Activated CD4-positive, alpha-beta T cell treated with anti-CD3 and anti-CD28 coated beads for 1 hour (primary cell): ENCODE results near the gene SHISA2.

ENCODE experiments used
- DNase-seq: peaks from one replicate; pipeline ENCODE4 v3.0.0-alpha.2; 2020

The SHISA2 gene

GRCh38 chr13:26047040-26047439, 4.8 kb downstream of the SHISA2 start:
- DNase-seq: no peak

DNA sequence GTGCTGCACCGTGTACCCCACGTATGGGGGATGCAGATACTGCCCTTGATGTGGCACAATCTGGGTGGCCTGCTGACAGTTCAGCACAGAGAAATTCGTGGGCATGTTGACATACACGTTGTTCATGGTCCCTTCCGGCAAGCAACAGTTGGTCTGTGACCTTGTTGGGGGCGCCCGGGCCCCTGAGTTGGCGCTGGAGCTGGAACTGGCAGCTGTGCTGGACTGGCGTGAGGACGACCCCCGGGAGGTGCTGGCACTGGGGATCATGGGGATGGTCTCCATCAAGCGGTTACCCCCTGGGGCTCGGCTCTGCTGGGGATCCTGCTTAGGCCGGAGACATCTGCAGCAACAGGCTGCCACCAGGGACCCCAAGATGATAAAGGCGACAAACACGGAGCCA, 5.2 kb downstream of the SHISA2 start:
- no peak for DNase-seq

- DNase-seq: no peak
These were observed 6.7 kb downstream of the SHISA2 start for GRCh38 chr13:26045142-26045541.

DNA sequence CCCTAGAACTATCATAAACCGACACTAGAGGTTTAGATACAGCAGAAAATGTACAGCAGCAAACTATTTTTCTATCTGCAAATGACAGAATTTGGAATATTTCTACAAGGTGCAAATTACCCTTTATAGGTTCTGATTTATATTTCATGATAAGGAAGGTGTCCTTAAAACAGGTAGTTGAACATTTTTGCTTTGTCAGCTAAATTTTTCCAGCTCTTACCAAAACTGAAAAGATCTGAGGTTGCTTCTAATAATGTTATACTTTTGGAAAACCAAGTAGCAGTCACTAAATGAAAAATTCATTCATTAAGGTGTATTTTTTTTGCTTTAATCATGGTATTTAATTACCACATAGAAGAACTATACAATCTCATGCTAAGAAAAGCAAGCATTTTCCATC, 9.0 kb downstream of the SHISA2 start:
- no peak for DNase-seq

DNA sequence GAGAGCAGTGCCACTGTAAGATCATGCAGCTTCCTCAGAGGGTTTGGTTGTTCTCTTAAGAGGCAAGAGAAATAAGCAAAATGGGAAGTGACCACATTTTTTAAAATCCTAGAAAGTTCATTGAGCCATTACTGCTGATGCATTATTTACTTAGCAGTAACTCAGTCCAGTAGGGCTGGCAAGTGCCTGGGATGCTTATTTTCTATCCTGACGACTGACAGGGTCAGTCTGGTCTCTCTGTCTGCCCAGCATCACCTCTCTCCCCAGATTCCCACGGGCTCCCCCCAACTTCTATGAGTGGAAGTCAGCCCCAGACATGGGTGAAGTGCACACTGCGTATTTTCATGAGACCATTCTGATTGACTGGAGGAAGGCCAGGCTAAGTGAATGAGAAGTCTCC, 10.4 kb downstream of the SHISA2 start:
- no peak for DNase-seq

DNA sequence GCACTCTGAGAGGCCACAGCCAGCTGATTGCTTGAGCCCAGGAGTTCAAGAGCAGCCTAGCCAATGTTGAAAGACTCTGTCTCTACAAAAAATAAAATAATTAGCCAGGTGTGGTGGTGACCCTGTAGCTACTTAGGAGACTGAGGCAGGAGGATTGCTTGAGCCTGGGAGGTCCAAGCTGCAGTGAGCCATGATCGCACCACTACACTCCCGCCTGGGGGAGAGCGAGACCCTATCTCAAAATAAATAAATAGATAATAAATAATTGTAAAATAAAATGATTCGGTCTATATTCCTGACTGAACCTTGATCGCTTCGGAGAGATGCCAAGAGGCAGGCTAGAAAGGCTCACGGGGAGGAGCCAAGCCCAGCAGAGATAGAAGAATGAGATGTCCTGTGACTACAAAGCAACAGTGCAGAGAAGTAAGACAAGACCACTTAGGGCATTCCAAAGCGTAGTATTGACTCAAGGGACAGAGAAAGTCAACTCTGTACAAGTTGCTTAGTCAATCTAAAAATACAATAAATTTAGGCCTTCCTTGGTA, 12.8 kb downstream of the SHISA2 start:
- DNase-seq: no peak

GRCh38 chr13:26037302-26037701, 14.5 kb downstream of the SHISA2 start:
- DNase-seq: no peak

- DNase-seq: no peak
These were observed 15.4 kb downstream of the SHISA2 start for GRCh38 chr13:26036383-26036782.

DNA sequence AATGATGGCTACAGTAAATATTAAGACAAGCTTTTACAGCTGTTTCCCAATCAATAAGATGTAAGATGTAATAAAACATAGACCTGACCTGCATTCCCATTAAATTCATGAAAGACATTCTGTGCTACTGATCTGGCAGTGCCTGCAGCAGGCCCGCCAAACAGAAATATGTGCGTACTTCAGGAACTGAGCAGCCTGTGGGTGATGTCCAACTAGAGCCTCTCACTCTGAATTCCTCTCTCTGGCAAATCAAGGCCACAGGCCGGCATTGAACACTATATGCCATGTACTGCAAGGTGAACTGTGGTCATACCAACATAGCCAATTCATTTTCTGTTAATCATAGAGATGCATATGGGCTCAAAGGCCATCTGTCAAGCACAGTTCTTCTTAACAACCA, 17.8 kb downstream of the SHISA2 start:
- no peak for DNase-seq

DNA sequence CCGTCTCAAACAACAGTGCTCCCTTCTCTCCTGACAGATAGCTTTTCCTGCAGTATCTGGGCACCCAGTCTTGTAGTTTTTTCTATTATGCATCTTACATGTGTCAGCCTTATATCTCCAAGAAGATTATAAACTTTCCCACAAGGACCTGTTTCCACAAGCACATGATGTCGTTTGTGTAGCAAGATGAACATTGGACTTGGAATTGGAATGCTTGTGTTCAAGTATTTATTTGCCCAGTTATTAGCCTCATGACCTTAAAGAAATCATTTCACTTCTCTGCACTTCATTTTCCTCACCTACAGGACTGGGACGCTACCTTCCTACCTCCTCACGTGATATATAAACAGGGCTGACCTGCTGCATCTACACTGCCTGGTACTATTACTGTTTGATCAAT, 21.5 kb downstream of the SHISA2 start:
- DNase-seq: no peak

GRCh38 chr13:26029581-26030136, 22.2 kb downstream of the SHISA2 start:
- no peak for DNase-seq

GRCh38 chr13:26026211-26026610, 25.6 kb downstream of the SHISA2 start:
- no peak for DNase-seq

GRCh38 chr13:26025771-26026170, 26.0 kb downstream of the SHISA2 start:
- no peak for DNase-seq

DNA sequence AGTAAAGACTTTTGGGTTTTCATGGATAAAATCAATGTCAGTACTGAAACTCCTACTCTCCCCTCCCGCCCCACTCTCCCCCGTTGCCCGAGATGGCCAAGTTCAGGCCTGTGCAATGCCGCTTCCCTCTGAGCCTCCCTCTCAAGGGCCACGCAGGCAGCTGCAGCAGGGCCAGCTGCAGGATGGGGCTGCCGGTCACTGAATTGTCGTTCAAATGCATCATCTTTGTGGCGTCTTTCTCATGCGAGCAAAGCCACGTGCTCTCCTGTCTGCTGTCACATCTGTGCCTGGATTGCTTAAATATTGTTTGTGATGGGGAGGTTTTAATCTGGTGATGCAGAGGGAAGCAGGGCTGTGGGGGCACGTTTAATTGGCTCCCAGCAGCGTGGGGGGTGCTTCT, 26.6 kb downstream of the SHISA2 start:
- no peak for DNase-seq

DNA sequence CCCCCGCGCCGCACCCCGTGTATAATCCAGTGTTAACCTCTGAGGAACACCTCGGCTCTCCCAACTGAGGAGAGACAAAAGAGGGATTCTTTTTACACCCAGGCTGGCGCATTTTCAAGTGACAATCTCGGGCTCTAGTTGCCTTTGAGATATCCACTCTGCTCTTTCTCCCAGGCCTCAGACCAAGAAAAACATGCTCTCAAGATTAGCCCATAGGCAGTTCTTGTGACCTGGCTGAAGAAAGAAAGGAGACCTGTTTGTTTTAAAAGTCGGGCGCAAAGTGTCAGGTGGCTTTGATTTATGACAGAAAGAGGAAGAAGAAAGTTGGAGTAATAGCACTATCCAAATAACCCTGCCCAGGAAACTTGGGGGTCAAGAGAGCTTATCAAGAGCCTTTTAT, 27.3 kb downstream of the SHISA2 start:
- no peak for DNase-seq

GRCh38 chr13:26022538-26023292, 29.1 kb downstream of the SHISA2 start:
- DNase-seq: no peak

DNA sequence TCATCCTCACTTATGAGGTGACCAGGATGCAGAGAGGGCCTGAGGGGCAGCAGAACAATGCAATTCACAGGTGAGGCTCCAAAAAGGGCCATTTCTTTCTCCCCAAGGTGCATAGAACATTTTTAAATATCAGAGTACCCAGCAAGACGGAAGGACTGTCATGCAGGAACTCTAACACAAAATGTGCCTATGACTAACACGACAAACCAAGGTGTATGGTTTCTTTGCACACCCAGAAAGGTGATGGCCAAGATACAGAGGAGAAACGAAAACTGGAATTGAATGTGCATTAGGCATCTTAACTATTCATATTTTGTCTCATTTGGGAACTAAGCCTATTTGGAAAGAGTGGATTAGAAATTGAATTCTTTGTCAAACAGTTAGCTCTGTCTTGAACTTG, 29.9 kb downstream of the SHISA2 start:
- DNase-seq: no peak

DNA sequence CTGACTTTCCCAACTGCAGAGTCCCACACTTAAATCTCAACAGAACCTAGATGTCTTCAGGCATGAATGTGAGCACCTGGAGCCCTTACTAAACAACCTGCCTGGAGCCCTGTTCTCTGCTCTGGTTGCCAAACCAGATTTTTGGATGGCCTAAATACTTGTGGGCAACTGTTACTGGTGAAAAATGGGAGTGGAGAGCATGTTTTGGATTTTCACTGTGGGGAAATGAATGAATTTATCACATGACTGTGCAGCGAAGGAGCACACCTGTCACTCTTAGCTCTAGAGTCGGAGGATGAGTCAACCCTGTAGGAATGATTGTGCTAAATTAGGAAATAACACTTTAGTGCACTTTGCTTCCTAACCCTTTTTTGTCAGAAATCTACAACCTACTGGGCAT, 30.3 kb downstream of the SHISA2 start:
- no peak for DNase-seq

- DNase-seq: no peak
These were observed 30.9 kb downstream of the SHISA2 start for GRCh38 chr13:26020891-26021290.

- no peak for DNase-seq
These were observed 31.6 kb downstream of the SHISA2 start for GRCh38 chr13:26019881-26020870.

DNA sequence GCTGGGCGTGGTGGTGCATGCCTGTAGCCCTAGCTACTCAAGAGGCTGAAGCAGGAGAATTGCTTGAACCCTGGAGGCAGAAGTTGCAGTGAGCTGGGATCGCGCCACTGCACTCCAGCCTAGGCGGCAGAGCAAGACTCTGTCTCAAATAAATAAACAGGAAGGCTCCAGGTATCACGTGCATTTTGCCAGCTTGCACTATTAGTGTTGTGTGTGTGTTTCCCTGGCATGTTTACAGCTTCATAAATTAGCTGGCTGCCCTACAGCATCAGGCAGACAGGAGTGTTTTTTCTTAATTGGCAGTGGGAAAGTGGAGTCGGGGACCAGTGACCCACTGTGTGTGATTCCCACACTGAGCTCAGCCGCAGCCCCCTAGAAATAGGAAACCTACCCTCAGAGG, 32.6 kb downstream of the SHISA2 start:
- no peak for DNase-seq

DNA sequence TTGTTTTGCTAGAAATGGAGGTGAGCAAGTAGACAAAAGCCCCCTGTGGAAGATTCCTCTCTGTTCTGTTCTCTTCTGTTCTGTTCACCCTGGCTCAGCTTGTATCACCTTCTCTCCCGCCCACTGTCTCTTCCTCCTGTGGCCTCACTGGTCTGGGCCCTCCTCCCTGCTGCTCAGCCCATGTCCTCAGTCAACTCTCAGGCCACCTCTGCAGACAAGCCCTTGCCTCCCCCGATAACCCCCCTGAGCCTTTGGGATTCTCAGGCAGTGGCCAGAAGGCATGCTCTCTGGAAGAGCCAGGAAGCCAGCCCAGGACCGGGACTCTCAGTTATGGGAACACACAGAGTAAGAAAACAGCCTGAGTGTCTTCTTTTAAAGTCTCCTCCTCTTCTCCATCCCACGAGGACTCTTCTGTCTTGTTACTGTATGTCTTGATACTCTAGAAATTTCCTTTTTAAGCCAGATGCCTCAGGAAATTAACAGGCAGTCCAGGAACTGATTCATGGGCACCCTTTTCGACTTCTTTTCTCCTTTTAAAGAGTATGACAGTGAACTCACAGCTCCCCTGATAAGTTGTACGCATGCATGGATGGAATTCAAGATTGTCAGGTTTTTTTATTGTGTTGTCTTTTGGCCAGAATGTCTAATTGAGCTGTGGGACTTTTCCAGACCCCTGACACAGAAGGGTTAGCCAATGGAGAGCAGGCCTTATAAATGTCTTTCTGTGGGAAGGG, 33.7 kb downstream of the SHISA2 start:
- no peak for DNase-seq
